NCI-H446 treated with DMSO at 0.1 percent for 48 hours (cell line): ENCODE measurements around the gene KRTAP10-10.
"Not testable (repeated sequence)": the region's sequence is repeated elsewhere in the genome, so short reads cannot be mapped to it uniquely, and the experiment has no call there.

Experiments used
- DNase-seq: peaks from one replicate; lab custom pipeline; 2025; lab: John Stamatoyannopoulos, UW

KRTAP10-10 gene

GRCh38 chr21:44637018-44637850, at the start of gene KRTAP10-10:
Gene KRTAP10-10, plus strand, starts transcription at chr21:44637356. Its CDS starts 62 bp downstream, at chr21:44637418.
- peak; percentile 41 for DNase-seq

GRCh38 chr21:44589094-44589493, 48.1 kb upstream of the KRTAP10-10 start:
- no peak for DNase-seq

GRCh38 chr21:44589586-44590305, 47.4 kb upstream of the KRTAP10-10 start:
- DNase-seq, result no peak

- no peak for DNase-seq
Observed at GRCh38 chr21:44590311-44590721, 46.8 kb upstream of the KRTAP10-10 start.

- DNase-seq, result not testable (repeated sequence)
Observed at GRCh38 chr21:44590897-44591800, 46.0 kb upstream of the KRTAP10-10 start.

- not testable (repeated sequence) for DNase-seq
Observed at GRCh38 chr21:44591801-44592130, 45.4 kb upstream of the KRTAP10-10 start.

GRCh38 chr21:44592446-44593311, 44.5 kb upstream of the KRTAP10-10 start, which contains the start of gene KRTAP10-6:
Gene KRTAP10-6, minus strand, starts transcription at chr21:44592505. Its CDS starts 21 bp downstream, at chr21:44592484.
- DNase-seq, result no peak

GRCh38 chr21:44593598-44594405, 43.4 kb upstream of the KRTAP10-10 start:
- no peak for DNase-seq

GRCh38 chr21:44594406-44594916, 42.7 kb upstream of the KRTAP10-10 start:
- no peak for DNase-seq

- DNase-seq, result no peak
Observed at GRCh38 chr21:44595524-44595923, 41.6 kb upstream of the KRTAP10-10 start.

GRCh38 chr21:44596068-44596725, 41.0 kb upstream of the KRTAP10-10 start:
- no peak for DNase-seq

GRCh38 chr21:44598061-44598460, 39.1 kb upstream of the KRTAP10-10 start:
- no peak for DNase-seq

GRCh38 chr21:44599264-44600029, 37.7 kb upstream of the KRTAP10-10 start:
- no peak for DNase-seq

- DNase-seq, result not testable (repeated sequence)
Observed at GRCh38 chr21:44600118-44600978, 36.8 kb upstream of the KRTAP10-10 start, which contains the start of gene KRTAP10-7. Gene KRTAP10-7, plus strand, starts transcription at chr21:44600597. Its CDS starts 25 bp downstream, at chr21:44600622.

GRCh38 chr21:44601091-44601490, 36.1 kb upstream of the KRTAP10-10 start:
- DNase-seq, result not testable (repeated sequence)

GRCh38 chr21:44601596-44602462, 35.3 kb upstream of the KRTAP10-10 start:
- DNase-seq, result no peak

GRCh38 chr21:44602463-44602850, 34.7 kb upstream of the KRTAP10-10 start:
- DNase-seq, result no peak
